ENCODE results near the gene CRABP1.

The CRABP1 gene

DNA sequence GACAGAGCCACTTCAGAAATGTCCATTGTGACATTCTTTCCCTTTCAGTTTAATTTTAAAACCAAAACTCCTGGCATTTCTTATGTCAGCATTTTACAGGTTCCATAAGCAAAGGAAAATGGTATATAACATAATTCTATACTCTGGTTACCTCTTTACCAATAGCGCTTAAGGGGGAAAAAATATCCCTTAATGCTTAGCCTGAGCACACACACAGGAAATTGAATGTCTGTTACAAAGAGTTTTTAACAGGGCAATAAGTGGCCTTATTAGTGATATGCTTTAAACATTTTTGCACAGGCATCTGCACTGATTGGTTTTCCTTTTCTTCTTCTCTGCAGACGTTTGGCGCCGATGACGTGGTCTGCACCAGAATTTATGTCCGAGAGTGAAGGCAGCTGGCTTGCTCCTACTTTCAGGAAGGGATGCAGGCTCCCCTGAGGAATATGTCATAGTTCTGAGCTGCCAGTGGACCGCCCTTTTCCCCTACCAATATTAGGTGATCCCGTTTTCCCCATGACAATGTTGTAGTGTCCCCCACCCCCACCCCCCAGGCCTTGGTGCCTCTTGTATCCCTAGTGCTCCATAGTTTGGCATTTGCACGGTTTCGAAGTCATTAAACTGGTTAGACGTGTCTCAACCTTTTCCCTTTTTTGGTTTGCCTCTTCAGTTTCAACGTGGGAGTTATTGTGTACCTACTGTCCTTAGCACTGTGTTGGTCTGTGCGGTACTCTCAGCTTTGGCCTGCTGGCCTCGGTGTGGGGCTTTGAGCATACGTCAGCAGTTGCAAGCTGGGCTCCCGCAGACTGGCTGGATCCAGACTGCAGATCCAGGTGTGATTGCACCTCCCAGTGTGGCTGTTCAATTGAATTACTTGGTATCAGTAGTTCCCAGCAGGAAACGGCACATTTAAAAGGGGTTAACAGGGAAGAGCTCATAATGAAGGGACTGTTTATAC lies 7.7 kb downstream of the CRABP1 start:
- FAIRE-seq: no peak

DNA sequence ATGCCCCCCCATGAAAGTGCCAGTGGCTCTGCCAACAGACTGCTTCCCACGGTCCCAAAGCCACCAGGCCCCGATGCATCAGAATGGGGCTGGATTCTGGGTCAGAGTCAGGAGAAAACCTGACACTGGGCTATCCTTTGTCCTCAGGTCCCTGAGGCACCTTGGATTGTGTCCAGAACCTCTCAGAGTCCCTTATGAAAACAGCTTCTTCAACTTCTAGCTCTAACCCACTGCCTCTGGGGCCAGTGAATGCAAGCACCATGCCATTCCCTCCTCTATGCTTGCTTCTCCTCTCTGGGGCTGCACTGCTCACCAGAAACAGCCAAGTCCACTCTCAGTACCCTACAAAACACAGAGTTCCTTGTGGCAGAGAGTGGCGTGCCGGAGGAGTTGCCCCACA lies 9.9 kb downstream of the CRABP1 start:
- FAIRE-seq: no peak

DNA sequence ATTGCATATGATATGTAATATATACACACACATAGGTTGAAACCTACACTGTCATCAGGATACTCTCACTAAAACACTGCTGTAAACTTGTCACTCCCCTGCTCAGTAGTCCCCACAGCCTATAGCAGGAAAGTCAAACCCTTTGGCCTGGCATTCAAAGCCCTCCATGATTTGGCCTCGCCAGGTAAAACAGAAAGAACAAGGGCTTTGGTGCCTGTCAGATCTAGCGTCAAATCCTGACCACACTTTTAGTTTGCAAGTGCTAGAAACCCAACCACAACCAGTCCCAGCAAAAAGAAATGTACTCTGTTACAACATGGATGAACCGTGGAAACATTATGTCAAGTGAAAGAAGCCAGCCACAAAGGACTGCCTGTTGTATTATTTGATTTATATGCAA lies 11.4 kb downstream of the CRABP1 start:
- FAIRE-seq: no peak

DNA sequence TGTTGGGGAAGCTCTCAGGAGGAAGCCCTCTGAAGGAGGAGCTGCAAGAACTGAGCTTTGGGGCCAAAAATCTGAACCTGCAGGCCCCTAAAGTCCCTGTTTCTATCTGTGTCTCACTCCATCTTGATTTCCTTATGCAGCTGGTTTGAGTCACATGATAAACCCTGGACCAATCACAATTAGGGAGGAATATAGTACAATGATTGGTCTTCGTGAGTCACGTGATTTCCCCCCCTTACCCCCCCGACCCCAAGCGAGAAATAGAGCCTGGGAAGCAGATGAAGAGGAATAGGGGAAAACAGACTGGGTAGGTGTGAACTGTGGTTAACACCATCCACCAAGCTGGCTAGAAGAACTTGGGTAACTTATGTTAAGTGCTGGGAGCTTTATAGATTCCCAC lies 12.9 kb downstream of the CRABP1 start:
- FAIRE-seq: no peak

DNA sequence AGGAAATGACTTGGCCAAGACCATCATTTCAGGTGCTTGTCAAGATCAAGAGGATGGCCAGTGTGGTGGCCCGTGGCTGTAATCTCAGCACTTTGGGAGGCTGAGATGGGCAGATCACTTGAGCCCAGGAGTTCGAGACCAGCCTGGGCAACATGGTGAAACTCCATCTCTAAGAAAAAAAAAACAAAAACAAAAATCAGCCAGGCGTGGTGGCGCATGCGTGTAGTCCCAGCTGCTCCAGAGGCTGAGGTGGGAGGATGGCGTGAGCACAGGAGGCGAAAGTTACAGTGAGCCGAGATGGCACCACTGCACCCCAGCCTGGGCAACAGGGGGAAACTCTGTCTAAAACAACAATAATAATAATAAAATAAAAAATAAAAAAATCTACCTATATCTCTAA lies 15.0 kb downstream of the CRABP1 start:
- no peak for FAIRE-seq

DNA sequence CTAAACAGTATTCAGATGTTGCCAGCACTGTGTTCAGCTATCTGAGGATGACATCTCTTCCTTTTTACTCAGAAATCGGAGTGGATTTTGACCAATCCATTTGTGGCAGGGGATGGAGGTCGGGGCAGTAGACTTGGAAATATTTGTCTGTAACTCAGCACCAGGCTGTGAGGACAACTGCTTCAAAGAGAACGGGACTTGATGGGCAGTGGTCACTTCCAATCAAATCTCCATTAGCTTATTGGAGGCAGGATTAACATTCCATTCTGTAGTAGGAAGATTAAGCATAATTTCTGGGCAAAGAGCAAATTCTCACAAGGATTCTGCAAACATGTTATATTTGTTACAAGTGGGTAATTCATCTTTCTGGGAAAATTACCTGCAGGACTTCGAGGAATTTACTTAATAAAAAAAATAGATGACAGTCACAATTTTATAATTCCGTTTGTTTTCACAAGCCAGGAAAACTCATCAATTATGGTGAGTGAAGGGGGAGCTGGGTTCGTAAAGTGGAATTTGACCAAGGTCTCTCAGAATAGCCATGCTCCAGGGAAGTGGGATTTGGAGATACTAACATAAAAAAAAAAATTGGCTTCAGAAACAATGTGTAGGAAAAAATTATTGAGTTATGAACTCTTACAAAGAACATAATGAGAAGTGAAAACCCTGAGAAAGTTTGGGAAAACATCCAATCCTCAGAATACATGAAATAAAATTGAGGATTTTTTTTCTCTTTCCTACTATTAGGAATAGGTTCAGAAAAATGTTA lies 18.1 kb downstream of the CRABP1 start:
- FAIRE-seq: no peak

DNA sequence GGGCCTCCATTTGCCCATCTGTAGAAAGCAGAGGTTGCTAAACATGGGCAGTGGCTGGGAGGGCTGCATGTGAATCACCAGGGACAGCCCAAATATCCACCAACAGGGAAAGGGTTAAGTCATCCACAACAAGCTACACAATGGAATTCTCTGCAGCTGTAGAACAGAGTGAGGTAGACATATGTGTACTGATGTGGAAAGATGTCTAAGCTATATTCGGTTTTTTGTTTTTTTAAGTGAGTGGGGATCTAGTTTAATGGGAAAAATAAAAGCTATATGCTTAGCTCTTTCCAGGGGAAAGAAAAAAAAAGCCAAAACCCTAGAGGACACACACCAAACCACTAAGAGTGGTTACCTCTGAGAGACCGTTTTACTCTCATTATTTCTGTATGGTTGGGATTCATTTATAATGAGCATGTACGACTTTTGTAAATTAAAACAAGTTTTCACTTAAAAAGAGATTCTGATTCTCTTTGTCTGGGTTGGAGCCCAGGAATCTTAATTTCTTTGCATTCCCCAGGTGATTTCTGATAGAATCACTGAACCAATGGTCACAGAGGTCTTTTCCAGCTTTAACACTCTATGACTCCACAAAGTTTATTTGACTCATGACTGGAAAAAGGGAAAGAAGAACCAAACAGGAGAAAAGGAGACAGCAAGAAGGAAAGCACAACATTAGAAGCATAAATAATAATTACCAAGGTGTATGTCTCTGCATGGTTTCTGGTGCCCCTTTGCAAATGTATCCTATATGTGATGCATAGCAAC lies 19.1 kb downstream of the CRABP1 start:
- no peak for FAIRE-seq

DNA sequence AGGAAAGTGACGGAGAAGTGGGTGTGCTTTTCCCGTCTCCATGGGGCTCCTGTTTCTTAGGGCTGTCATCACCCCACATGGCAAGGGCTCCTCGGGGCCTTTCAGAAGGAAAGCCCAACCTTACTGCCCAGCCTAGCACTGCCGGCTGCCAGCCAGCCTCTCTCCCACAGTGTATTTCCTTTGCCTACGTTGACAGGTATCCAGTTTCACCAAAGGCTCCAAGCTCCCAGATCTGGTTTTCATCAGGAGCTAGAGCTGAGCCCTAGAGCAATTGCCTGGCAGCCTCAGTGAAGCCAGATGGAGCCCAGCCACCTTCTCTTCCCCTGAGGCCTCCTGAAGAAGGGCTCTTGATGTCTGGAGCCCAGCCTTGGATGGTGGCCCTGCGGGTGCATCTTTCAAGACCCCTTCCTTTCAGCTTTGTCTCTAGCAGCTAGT lies 20.2 kb downstream of the CRABP1 start:
- FAIRE-seq: no peak

DNA sequence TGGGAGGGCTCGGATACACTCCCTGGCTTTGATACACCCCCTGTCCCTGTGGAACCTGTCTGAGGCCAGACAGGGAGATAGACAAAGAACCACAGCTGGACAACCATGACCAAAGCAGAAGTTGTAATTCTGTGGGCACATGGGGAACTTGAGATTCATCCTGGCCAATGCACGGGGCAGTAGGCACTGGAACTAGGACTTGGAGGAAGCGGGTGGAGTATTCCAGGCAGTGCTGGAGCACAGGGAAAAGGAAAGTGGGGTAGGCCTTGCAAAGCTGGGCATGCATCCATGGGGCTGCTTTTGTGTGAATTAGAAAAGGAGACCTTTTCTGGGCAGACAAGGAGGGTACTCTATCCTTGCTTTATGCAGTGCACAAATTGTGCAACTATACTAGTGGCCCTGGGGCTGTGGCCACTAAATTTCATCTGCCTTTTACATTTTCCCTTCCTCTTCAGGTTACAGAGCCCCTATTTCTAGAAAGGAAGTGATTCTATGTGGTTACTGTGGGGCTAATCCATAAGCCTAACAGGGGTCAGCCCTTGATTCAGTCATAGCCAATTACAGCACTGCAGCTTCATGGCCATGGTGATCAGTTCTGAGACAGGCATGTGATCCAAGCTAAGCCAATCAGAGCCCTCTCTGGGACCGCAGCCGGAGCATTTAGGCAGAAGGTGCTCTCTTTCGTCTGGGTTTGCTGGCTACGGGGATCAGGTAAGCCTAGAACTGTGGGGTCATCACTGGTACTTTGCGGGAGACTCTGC lies 21.0 kb downstream of the CRABP1 start:
- FAIRE-seq: no peak

DNA sequence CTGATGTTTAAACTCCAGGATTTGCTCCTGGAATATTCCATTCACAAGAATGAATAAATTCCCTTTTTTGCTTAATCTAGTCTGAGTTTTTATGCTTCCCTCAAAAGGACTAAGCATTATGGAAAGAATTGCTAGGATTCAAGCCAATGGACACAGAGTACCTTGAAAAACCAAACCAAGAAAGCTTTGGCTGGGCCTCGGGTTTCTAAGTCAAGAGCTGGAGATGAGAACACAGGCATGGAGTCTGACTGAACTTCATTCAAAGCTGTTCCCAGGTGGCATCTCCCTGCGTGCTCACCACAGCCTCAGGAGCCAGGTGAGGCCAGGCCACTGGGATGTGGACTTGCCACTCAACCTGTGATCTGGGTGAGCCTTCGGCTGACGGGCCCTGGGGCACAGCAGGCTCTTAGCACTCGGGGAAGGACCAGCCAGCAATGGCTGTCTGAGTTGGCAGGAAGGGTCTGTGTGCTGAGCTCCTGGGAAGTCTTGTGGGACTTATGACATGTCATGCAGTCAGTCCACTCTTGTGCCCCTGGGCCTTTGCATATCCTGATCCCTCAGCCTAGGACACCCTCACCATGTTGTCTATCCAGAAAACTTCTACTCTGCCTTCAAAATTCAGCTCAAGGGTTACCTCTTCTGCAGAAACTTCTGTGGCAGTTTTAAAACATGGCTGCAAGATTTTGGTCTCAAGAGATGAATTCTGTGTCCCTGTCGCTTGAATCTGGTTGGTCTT lies 21.8 kb downstream of the CRABP1 start:
- FAIRE-seq: no peak

DNA sequence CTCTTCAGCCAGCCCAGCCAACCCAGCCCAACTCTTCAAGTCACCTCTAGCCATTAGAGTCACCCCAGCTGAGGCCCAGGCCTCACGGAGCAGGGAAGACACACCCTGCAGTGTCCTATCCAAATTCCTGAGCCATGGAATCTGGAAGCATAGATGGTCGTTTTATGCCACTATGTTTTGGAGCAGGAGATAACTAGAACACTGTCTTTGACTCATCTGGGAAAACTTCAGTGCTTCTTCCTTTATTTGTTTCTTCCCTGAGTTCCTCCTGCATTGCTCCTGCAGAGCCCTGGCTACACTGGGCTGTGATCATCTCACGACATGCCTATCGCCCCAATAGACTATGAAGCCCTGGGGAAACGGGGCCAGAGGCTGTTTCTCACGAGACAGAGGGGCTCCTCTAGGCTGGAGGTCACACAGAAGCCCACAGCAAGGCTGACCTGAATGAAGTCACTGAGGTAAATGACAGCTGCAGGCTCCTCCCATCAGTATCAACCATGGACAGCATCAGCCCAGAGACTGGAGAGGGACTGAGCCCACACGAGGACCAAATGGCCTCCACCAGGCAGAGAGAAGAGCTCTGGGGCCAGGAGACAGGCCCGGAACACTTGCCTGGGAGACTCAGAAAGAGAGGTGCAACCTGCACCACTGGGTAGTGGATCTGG lies 22.7 kb downstream of the CRABP1 start:
- no peak for FAIRE-seq

DNA sequence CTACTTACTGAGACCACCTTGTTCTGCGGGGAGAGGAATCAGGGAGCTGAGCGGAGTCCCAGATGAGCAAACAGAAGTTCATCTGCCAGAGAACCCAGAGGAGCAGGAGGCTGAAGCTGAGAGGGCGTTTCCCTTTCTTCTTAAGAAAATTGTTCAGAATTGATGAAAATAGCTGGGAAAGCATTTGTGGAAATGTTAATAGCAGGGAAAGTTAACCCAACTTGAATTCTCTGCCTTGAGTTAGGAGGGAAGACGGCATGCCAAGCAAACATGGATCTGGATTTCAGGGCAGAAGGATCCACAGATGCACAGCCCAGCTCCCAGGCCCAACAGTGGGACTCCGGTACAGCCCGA lies 23.2 kb downstream of the CRABP1 start:
- FAIRE-seq: no peak

DNA sequence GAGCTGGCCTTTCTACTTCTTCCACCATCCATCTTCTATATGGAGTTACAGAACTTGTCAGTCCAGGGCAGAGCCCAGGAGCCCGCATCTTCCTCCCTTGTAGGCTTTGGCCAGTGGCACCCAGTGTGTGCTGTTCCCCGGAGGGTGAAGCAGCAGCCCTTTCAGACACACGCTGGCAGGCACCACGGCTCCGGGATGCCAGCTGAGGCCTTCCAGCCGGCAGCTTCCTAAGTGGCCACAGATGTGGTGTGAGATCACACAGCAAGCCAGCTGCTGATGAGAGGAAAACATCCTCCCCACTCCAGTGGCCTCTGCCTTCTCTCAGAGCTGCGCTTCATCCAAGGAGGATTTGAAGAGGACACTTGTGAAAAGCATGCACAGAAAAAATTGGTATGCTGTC lies 24.1 kb downstream of the CRABP1 start:
- FAIRE-seq: no peak

DNA sequence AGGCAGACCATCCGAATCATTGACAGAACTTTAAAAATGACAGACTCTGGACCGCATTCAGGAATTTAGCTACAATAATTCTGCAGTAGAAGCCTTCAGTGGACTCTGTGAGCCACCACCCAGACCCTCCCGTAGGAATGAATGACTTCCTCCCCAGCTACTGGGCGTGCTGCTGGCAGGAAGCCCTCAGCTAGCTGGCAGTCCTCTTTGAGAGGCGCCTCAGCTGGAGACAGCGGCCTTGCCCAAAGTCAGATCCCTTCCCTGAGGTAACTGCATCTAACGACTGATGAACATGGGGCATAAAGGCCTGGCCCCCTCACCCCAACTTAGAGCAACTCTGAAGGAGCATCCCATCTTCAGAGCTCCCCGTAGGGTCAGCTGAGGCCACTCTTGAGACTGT lies 25.8 kb downstream of the CRABP1 start:
- FAIRE-seq: no peak

DNA sequence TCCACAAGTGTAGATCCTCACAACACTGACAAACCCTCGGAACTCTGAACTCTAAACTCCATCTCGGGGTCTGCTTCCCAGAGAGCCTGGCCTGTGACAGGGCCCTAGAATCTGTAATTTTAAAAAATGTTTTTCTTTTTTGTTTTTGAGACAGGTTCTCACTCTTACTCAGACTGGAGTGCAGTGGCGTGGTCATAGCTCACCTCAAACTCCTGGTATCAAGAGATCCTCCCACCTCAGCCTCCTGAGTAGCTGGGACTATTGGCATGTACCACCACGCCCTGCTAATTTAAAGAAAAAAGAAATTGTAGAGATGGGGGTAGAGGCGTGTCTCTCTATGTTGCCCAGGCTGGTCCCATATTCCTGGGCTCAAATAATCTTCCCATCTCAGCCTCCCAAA lies 26.2 kb downstream of the CRABP1 start:
- FAIRE-seq: no peak

DNA sequence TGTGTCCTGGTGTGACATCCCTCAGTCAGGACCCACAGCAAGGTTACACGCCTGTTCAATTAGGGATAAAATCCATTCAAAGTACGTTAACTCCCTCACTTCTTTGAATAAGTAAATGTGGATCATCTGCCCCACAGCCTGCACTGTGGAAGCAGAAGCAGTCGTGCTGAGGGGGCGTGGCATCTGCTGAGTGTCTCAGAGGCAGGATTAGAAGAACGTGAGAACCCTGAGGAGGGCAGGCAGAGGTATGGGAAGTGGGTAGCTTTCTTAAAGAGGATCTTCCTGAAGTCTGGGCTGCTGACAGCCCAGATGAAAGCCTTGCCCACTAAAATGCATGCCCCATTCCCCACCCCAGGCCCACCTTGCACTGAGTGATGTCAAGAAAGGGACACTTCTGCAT lies 28.5 kb downstream of the CRABP1 start:
- no peak for FAIRE-seq

DNA sequence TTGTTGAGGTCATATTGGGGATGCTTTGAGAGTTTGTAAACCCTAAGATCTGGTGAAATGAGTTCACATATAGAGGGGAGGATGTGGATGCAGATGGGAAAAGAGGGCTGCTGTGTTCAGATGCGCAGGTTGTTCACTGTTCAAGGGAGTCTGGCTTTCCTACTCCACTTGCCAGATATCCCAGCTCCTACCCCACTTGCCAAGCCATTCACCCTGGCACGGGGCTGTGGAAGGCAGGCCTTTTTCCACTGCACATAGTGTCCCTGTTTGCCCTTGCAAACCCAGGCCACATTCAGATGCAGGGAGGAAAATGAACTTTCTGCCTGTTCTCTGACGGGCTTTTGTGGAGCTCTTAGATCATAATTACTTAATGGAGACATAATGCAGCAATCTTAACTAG lies 29.0 kb downstream of the CRABP1 start:
- no peak for FAIRE-seq

DNA sequence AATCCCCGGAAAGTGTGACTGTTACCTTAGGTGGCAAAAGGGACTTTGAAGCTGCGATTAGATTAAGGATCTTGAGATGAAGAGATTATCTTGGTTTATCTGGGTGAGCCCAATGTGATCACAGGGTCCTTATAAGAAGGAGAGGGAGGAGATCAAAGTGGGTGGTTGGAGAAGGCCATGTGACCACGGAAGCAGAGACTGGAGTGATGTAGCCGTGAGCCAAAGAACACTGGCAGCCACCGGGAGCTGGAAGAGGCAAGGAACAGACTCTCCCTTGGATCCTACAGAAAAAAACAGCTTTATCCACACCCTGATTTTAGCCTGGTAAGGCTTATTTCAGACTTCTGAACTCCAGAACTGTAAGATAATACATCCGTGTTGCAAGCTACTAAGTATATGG lies 29.9 kb downstream of the CRABP1 start:
- no peak for FAIRE-seq

DNA sequence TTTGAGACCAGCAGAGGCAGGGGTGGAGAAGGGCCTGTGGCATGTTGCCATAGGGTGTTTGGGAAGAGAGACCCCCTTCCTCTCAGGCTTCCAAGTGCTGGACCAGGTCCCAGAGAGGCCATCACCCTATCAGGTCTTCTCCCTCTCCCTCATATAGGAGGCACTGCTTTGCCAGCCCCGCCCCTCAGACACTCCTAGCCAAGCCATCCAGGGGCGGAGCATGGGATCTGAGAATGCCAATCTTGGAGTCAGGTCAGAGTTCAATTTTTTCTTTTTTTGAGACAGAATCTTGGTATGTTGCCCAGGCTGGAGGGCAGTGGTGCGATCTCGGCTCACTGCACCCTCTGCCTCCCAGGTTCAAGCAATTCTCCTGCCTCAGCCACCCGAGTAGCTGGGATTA lies 32.7 kb downstream of the CRABP1 start:
- no peak for FAIRE-seq

DNA sequence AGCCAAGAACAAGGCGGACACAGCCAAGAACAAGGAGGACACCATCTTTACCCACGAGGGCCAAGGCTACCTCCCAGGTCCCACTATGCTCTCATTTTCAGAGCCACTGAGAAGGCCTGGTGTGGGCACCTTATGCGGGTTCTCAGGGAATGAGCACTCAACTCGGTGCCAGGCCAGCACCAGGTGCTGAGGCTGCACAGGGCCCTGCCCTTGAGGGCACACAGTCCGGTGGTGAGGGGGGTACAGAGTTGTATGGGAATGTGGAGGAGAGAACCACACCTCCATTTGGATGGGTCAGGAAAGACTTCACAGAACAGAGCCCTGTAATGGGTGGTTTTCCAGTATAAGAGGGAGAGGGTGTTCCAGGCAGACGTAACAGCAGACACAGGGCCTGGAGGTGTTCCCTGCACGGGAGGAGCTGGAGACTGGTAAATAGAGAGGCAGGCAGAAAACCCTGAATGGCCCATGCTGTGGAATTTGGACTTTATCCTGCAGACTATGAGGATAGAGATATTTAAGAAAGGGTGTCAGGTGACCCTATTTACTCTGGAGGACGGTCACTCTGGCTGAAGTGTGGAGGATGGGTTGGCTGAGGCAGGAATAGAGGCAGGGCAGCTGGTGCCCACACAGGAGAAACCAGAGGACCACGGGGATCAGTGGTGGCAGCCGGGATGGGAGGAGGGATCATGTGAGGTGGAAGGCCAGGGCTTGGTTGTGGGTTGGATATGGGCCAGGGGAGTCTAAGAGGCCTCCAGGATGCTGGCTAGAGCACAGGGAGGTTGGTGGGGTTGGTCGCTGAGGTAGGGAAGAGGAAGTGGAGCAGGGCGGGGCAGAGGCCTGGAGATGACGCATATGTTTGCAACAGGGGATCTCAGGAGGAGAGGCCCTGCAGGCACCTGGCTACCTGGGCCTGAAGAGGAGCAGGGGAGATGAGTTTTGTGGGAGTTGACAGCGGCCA lies 34.6 kb downstream of the CRABP1 start:
- FAIRE-seq: no peak

Data from colon (tissue), 2 donors.